Stimulated activated CD8-positive, alpha-beta memory T cell treated with anti-CD3 and anti-CD28 coated beads, Interleukin-2, amount 100 ng/mL, for 1 hour (primary cell): ENCODE measurements around the gene TREML4.
"Not testable (repeated sequence)": the region's sequence is repeated elsewhere in the genome, so short reads cannot be mapped to it uniquely, and the experiment has no call there.

Source experiments
- DNase-seq, 2 donors: peaks; one replicate each; pipeline ENCODE4 v3.0.0-alpha.2; 2020; ENCODE audit warnings: low read depth in 2 of 2

Gene TREML4

GRCh38 chr6:41204156-41204555 lies 24.0 kb upstream of the TREML4 start:
- no peak for DNase-seq

DNA sequence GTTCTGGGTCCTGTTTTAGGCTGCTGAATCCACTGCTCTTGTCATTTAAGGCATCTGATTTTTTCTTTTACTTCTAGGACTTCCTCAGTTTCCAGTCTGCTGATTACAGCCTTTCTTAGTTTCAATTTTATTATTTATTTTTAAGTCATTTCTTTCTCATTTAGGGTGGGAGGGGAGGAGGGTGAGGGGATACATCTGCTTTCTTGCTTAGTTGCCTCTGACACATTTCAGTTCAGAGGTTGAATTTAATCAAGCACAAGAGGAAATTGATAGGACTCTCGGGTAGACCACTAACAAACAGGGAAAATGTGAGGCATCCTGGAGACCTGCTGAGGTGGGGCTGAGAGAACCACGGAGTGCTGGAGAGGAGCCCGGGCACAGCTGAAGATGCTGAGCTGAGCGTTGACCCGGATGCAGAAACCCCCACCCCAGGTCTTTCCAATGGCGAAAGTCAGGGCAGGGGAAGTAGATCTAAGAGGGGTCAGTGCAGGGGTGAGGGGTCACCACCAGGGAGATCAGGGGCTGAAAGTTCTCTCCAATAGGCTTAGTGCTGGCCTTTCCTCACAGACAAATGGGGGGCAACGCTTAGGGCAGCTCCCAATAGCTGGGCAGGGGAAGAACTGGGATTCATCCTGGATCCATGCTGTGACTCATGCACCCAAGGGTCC lies 19.6 kb upstream of the TREML4 start:
- DNase-seq, result no peak

DNA sequence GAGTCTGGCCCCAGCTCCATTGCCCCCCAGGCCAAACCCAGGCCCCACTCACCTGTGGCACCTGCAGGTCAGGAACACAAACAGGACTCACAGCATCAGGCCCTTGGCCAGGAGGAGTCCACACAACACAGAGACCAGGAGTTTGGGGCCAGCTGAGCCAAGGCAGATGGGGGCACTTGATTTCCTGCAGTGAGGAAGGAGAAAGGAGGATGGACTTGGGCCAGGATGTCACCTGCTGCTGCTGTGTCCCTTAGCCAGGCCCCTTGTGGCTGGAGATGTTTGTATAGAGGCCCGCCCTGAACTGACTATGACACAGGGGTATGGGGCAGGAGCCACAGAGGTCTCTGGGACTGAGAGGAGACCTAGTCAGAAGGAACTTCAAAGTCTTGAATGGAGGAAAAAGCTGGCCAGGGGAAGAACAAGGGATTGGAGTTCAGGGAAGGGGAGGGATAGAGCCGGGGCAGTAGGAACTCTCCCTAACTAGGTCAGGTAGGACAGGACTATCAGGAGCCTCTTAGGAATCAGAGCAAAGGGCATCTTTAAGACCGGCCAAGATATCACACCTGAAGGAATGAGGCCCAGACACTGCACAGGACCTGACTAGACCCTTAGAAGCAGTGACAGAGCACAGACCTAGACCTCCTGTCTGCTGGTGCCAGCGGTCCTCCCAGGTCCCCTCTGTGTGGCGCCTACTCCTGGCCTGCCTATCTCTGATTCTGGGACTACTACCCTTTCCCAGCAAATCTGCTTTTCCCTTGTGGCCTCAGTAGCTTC lies 18.4 kb upstream of the TREML4 start:
- no peak for DNase-seq

DNA sequence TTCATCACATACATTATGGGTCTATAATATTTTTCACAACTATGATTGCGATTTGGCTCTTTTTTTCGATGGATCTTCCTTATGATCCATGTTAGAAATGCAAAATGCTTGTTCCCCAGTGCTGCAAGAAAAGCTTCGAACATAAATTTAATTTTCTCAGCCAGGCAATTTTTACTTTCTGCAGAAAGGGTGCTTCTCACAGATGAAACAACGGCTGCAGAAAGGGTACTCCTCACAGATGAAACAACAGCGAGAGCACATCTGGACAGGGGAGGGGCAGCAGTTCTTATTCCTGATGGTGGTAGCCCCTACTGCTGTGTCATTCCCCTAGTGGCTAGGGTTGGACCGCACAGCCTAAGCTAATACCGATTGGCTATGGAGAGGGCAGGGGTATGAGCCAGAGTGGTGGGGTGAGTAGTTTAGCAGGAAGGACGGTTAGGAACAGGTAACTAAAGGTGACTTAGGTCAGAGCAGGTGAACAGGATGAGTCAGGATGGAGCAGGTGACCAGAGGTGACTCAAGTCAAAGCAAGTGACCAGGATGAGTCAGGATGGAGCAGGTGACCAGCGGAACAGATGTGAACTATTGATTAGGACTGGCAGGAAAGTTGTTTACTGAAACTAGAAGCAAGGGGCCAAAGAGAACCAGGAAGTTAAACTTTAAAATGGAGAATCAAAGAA lies 13.4 kb upstream of the TREML4 start:
- DNase-seq, result no peak

DNA sequence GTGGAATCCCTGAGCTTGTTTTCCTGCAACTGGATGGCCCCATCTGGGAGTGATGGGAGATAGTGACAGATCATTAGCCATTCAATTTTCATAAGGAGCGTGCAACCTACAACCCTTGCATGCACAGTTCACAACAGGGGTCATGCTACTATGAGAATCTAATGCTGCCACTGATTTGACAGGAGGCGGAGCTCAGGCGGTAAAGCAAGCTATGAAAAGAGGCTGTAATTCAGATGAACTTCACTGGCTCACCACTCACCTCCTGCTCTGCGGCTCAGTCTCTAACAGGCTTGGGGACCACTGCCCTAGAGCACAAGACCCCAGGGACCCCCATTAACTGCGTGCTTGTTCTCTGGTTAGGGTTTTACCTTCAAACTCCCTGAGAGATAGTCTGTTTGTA lies 12.4 kb upstream of the TREML4 start:
- no peak for DNase-seq

DNA sequence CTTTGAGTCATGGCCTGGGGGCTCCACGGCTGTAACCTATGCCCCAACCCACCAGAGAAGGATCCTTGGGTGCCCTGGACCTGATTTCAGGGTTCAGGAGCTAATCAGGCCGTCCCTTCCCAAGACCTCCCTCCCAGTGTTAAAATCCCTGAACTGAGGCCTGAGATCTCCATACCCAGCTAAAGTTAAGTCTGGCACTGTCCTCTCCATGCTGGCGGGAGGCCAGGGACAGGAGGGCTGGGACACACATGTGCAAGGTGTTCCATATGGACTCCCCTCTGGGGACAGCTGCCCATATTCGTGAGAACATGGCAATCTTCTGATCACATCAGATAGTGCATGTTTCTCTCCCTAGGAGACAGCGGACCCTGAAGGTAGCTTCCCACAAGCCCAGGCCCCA lies 11.5 kb upstream of the TREML4 start:
- DNase-seq, result no peak

DNA sequence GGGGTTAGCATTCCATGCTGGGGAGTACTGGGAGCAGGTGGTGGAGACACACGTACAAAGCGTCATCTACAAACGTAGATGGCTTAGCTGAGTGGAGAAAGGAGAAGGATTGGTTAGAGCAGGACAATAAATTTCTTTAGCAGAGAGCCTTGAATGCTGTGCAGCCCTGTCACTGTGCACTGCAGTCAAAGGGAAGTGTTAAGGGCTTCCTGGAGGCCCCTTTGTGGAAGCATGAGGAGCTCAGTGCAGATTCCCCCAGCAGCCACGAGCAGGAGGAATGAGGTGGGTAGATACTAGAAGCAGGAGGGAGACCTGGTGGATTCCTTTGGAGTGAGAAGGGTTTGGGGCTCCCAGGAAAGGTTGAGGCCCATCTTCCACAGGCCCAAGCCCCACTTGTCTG lies 6.1 kb upstream of the TREML4 start:
- DNase-seq, result no peak

DNA sequence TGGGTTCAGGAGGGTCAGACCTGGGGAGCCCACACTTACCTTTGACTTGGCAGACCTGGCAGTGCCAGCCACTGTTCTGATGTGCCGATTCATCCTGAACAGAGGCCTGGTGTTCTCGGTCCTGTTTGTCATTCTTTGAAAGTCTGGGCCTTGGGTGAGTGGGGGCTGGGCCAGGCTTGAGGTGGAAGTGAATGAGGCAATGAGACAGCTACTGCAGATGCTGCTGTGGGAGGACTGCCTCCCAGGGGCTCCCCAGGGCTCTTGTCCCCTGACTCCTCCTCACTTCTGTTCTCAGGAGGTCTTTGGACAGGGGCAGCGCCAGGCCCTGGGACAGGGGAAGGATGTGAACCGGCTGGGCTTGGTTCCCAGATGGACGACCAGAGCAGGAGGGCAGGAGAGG lies 5.6 kb upstream of the TREML4 start:
- no peak for DNase-seq

GRCh38 chr6:41224800-41225199 lies 3.3 kb upstream of the TREML4 start:
- DNase-seq, result no peak

GRCh38 chr6:41226752-41227151 lies 1.4 kb upstream of the TREML4 start:
- DNase-seq, result no peak

DNA sequence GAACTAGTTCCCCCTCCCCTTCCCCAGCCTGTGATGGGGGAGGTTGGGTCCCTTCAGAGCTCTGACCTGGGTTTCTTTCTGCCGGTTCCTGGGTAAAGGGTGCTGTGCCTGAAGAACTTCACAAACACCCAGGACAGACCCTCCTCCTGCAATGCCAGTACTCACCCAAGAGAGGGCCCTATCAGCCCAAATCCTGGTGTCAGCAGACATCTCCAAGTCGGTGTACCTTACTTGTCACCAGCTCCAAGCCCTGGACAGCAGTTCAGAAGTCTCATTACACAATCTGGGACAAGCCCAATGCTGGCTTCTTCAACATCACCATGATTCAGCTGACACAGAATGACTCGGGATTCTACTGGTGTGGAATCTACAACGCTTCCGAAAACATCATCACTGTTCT lies 467 bp downstream of the TREML4 start:
- no peak for DNase-seq

DNA sequence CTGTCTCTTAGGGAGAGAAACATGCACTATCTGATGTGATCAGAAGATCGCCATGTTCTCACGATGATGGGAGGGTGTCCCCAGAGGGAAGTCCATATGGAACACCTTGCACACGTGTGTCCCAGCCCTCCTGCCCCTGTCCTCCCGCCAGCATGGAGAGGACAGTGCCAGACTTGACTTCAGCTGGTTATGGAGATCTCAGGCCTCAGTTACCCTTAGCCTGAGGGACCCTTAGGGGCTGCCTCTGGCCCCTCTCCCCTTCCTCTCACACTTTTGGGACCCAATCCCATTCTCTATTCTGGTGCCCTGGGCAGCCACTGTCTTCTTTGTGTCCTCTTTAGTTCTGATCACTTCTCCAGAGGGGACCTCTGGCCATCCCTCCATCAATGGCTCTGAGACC lies 1.6 kb downstream of the TREML4 start:
- no peak for DNase-seq

DNA sequence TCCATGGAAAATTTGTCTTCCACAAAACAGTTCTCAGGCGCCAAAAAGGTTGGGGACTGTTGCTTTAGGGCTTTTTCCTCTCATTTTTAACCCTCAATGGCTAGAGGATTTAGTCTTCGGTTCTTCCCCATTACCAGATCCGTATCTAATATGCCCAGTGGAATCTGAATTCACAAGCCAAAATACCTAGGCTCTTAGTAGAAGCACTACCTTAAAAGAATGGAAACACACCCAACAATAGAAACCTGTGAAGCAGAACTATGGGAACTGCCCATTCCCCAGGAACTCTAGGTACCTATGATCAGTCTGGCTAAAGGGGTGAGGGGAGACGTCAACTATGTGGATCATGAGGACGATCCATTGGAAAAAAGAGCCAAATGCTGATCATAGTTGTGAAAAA lies 3.1 kb downstream of the TREML4 start:
- DNase-seq, result no peak

- no peak for DNase-seq
These were observed 4.5 kb downstream of the TREML4 start for GRCh38 chr6:41232667-41233066.

DNA sequence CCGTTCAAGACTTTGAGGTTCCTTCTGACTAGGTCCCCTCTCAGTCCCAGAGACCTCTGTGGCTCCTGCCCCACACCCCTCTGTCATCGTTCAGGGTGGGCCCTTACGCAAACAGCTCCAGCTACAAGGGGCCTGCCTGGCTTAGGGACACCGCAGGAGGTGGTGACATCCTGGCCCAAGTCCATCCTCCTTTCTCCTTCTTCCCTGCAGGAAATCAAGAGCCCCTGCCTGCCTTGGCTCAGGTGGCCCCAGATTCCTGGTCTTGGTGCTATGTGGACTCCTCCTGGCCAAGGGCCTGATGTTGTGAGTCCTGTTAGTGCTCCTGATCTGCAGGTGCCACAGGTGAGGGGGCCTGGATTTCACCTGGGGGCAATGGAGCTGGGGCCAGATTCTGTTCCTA lies 8.1 kb downstream of the TREML4 start:
- no peak for DNase-seq

DNA sequence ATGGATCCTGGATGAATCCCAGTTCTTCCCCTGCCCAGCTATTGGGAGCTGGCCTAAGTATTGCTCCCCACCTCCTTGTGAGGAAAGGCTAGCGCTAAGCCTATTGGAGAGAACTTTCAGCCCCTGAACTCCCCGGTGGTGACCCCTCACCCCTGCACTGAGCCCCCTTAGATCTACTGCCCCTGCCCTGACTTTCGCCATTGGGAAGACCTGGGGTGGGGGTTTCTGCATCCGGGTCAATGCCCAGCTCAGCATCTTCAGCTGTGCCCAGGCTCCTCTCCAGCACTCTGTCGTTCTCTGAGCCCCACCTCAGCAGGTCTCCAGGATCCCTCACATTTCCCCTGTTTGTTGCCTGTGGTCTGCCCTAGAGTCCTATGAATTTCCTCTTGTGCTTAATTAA lies 9.0 kb downstream of the TREML4 start:
- no peak for DNase-seq

- no peak for DNase-seq
These were observed 11.5 kb downstream of the TREML4 start for GRCh38 chr6:41239467-41240159.

GRCh38 chr6:41246529-41246928 lies 18.4 kb downstream of the TREML4 start:
- DNase-seq, result not testable (repeated sequence)

DNA sequence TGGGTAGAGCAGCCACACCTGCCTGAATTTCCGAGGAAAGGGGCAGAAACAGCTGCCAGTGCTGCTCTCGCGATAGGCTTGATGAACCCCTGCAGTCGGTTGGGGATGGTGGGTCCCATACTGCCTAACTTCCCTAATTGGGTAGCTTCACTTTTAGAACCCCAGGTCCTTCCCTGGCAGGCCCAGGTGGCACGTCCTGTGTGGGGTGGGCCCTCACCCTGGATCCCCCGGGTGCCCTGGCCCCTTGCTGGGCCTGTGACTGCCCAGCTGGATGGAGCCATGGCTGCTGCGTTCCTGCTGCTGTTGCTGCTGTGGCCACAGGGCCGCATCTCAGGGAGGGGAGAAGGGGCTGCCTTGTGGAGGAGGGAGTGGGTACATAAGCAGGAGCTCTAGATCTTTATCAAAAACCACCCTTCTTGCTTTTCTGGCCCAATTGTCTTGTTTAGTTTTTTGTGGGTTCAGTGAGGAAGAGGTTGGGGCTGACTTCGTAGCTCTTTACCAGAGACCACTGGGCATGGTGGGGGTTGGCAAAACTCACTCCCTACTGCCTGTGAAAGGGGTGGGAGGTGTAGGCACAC lies 19.2 kb downstream of the TREML4 start:
- no peak for DNase-seq

DNA sequence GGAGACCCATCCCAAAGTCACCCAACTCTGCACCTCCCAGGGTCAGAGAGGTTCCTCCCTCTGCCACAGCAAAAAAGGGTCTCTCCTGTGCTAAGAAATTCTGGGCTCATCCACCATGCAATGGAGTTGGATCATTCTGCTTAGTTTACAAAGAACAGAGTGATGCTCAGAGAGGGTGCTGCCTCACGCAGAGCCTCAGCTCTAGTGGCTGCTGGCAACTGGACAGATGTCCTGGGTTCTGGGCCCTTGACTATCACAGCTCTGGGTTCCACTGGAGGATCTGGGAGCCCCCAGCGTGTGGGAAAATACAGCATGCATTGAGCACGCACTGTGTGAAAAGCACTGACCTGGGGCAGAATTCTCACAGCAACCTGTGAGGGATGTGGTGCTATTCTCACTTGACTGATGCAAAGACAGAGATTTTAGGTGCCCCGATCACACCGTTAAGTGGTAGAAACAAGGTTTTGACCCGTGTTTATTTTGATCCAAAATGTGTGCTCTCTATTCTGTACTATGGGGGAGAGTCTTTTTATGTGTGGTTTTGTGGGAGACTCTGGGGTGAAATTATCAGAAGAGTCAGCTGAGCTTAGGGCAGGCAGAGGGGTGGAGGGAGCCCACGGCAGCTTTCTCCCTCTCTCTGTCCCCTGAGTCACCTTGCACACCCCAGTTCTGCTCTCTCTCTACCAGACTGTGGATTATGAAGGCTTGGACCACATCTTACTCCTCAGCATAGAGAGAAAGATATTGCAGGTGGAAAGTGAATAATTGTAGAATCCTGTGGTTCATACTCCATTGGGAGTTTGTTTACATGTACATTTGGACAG lies 19.9 kb downstream of the TREML4 start:
- no peak for DNase-seq
